OCI-LY1 (cell line): ENCODE data around the gene CFAP221.

ENCODE experiments used
- EZH2 ChIP-seq: fragments of 200-600 bp; sonication (generic), shearing (Covaris generic); IDR thresholded peaks from 2 replicates; pipeline ENCODE4 v1.8.0; 2017; ENCODE audit warnings: borderline replicate concordance, mixed run types, mild to moderate bottlenecking, antibody characterized with exemption, low read length, moderate library complexity, mixed read lengths
- TF ChIP-seq, protein P1 (sequence below): fragments of 200-600 bp; sonication (generic), shearing (Covaris generic); IDR thresholded peaks from 2 replicates; pipeline ENCODE4 v1.5.1; 2017; ENCODE audit warnings: mild to moderate bottlenecking, antibody characterized with exemption, low read length, moderate library complexity, mixed read lengths

DNA sequence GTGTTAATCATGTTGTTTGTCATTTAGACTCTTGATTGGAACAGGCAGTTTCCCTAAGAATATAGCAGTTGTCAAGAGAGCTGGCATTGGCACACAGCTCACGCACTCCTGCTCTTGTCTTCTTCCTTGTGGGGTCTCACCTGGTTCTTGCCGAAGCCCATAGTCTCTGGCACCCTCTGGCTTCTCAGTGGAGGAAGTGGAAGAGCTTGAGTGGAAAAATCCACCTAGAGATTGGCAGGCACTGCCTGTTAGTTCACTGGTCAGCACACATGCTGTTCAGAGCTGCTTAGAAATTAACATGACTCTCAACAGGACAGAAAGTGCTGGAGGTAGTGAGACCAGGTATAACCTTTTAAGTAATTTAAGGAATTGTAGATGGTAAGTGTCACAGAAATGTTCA is 48.3 kb upstream of the CFAP221 start:
- TF ChIP-seq, protein P1, sequence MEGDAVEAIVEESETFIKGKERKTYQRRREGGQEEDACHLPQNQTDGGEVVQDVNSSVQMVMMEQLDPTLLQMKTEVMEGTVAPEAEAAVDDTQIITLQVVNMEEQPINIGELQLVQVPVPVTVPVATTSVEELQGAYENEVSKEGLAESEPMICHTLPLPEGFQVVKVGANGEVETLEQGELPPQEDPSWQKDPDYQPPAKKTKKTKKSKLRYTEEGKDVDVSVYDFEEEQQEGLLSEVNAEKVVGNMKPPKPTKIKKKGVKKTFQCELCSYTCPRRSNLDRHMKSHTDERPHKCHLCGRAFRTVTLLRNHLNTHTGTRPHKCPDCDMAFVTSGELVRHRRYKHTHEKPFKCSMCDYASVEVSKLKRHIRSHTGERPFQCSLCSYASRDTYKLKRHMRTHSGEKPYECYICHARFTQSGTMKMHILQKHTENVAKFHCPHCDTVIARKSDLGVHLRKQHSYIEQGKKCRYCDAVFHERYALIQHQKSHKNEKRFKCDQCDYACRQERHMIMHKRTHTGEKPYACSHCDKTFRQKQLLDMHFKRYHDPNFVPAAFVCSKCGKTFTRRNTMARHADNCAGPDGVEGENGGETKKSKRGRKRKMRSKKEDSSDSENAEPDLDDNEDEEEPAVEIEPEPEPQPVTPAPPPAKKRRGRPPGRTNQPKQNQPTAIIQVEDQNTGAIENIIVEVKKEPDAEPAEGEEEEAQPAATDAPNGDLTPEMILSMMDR, result no peak
- TF ChIP-seq EZH2, result no peak
